H9 (cell line): Measurements from ENCODE around the gene STOX2. TPM values are rescaled to one million over a fixed set of nuclear protein-coding genes. Genes with fewer than 3 reads are reported as not detected.

ENCODE experiments used
- DNase-seq: peaks from one replicate; pipeline ENCODE4 v3.0.0-alpha.2; 2017
- H2AFZ ChIP-seq: one replicate; pipeline ENCODE4 v1.6.1; 2013; ENCODE audit warnings: mild to moderate bottlenecking, low read length, control low read depth, moderate library complexity
- H2AK5ac ChIP-seq: 2 replicates; pipeline ENCODE4 v1.6.1; 2013; ENCODE audit warnings: low read length, control low read depth, mixed read lengths; ENCODE audit not compliant: insufficient read length
- H2BK120ac ChIP-seq: one replicate; pipeline ENCODE4 v1.6.1; 2013; ENCODE audit warnings: low read depth, mild to moderate bottlenecking, low read length, control low read depth, inconsistent platforms; ENCODE audit not compliant: poor library complexity, severe bottlenecking
- H2BK12ac ChIP-seq: 2 replicates; pipeline ENCODE4 v1.6.1; 2013; ENCODE audit warnings: low read length, control low read depth, mixed read lengths, low read depth; ENCODE audit not compliant: insufficient read length
- H2BK15ac ChIP-seq: 2 replicates; pipeline ENCODE4 v1.6.1; 2013; ENCODE audit warnings: low read depth, low read length, control low read depth
- H2BK20ac ChIP-seq: one replicate; pipeline ENCODE4 v1.6.1; 2013; ENCODE audit warnings: low read depth, mild to moderate bottlenecking, low read length, control low read depth, inconsistent platforms; ENCODE audit not compliant: poor library complexity, severe bottlenecking
- H2BK5ac ChIP-seq: 2 replicates; pipeline ENCODE4 v1.6.1; 2013; ENCODE audit warnings: low read length, control low read depth, mixed read lengths; ENCODE audit not compliant: insufficient read length
- H3K14ac ChIP-seq: 2 replicates; pipeline ENCODE4 v1.6.1; 2013; ENCODE audit warnings: low read length, control low read depth; ENCODE audit not compliant: insufficient read depth
- H3K18ac ChIP-seq: 2 replicates; pipeline ENCODE4 v1.6.1; 2013; ENCODE audit warnings: low read depth, mild to moderate bottlenecking, mixed read lengths, low read length, control low read depth; ENCODE audit not compliant: insufficient read length
- H3K23ac ChIP-seq: 2 replicates; pipeline ENCODE4 v1.6.1; 2013; ENCODE audit warnings: low read length, control low read depth, mixed read lengths, low read depth; ENCODE audit not compliant: insufficient read length
- H3K23me2 ChIP-seq: 2 replicates; pipeline ENCODE4 v1.6.1; 2013; ENCODE audit warnings: low read depth, mild to moderate bottlenecking, mixed read lengths, low read length, control low read depth; ENCODE audit not compliant: insufficient read length, poor library complexity, severe bottlenecking
- H3K27ac ChIP-seq: 2 replicates; pipeline ENCODE4 v1.5.1; 2013; ENCODE audit warnings: low read length, control low read depth, mixed read lengths, low read depth; ENCODE audit not compliant: insufficient read length
- H3K27me3 ChIP-seq: 2 replicates; pipeline ENCODE4 v1.6.1; 2013; ENCODE audit warnings: low read length, control low read depth, inconsistent platforms; ENCODE audit not compliant: insufficient read depth
- H3K4ac ChIP-seq: 2 replicates; pipeline ENCODE4 v1.6.1; 2013; ENCODE audit warnings: low read depth, mild to moderate bottlenecking, control low read depth, inconsistent platforms, low read length, moderate library complexity
- H3K4me1 ChIP-seq: 2 replicates; pipeline ENCODE4 v1.6.1; 2013; ENCODE audit warnings: low read length, control low read depth, inconsistent platforms; ENCODE audit not compliant: insufficient read depth
- H3K4me2 ChIP-seq: 2 replicates; pipeline ENCODE4 v1.6.1; 2013; ENCODE audit warnings: low read length, control low read depth, mixed read lengths; ENCODE audit not compliant: insufficient read length, insufficient read depth
- H3K56ac ChIP-seq: 2 replicates; pipeline ENCODE4 v1.6.1; 2013; ENCODE audit warnings: low read depth, mild to moderate bottlenecking, mixed read lengths, low read length, control low read depth; ENCODE audit not compliant: insufficient read length
- H3K79me1 ChIP-seq: 2 replicates; pipeline ENCODE4 v1.6.1; 2013; ENCODE audit warnings: low read depth, mild to moderate bottlenecking, moderate library complexity, low read length, control low read depth, inconsistent platforms; ENCODE audit not compliant: insufficient read depth, poor library complexity, severe bottlenecking
- H3K79me2 ChIP-seq: 2 replicates; pipeline ENCODE4 v1.6.1; 2013; ENCODE audit warnings: low read length, control low read depth, inconsistent platforms; ENCODE audit not compliant: insufficient read depth
- H3K9ac ChIP-seq: 2 replicates; pipeline ENCODE4 v1.6.1; 2013; ENCODE audit warnings: low read length, control low read depth, mixed read lengths; ENCODE audit not compliant: insufficient read length; ENCODE audit errors: extremely low read depth
- H3K9me3 ChIP-seq: one replicate; pipeline ENCODE4 v1.6.1; 2013; ENCODE audit warnings: low read depth, low read length, inconsistent platforms; ENCODE audit not compliant: control insufficient read depth
- H3T11ph ChIP-seq: one replicate; pipeline ENCODE4 v1.6.1; 2013; ENCODE audit warnings: mild to moderate bottlenecking, low read length, control low read depth, inconsistent platforms
- H4K20me1 ChIP-seq: one replicate; pipeline ENCODE4 v1.6.1; 2013; ENCODE audit not compliant: control insufficient read depth, insufficient read length, insufficient read depth
- H4K5ac ChIP-seq: 2 replicates; pipeline ENCODE4 v1.6.1; 2013; ENCODE audit warnings: low read depth, mild to moderate bottlenecking, mixed read lengths, low read length, control low read depth; ENCODE audit not compliant: insufficient read length
- H4K8ac ChIP-seq: replicated peaks from 2 replicates; pipeline ENCODE4 v1.6.1; 2013; ENCODE audit warnings: low read length, control low read depth, mixed read lengths, low read depth; ENCODE audit not compliant: insufficient read length
- H4K91ac ChIP-seq: 2 replicates; pipeline ENCODE4 v1.6.1; 2013; ENCODE audit warnings: low read depth, mild to moderate bottlenecking, moderate library complexity, mixed read lengths, low read length, control low read depth; ENCODE audit not compliant: insufficient read length
- H3K27ac Mint-ChIP-seq, 3 experiments: 2 replicates in 2 of 3; 3 replicates in 1 of 3; pipeline ENCODE4 v1.8.0; 2020 to 2021; ENCODE audit warnings: mixed read lengths in 3 of 3, mild to moderate bottlenecking in 1 of 3, moderate library complexity in 1 of 3
- H3K27me3 Mint-ChIP-seq: 2 replicates; pipeline ENCODE4 v1.8.0; 2021; ENCODE audit warnings: low read depth, mild to moderate bottlenecking, moderate library complexity, mixed read lengths
- H3K36me3 Mint-ChIP-seq, 3 experiments: 2 replicates in 2 of 3; 3 replicates in 1 of 3; pipeline ENCODE4 v1.8.0; 2020 to 2021; ENCODE audit warnings: low read depth in 3 of 3, mixed read lengths in 3 of 3; ENCODE audit not compliant: insufficient read depth in 1 of 3
- H3K4me1 Mint-ChIP-seq, 2 experiments: 2 replicates each; pipeline ENCODE4 v1.8.0; 2020; ENCODE audit warnings: mixed read lengths in 2 of 2
- H3K4me3 Mint-ChIP-seq, 2 experiments: 2 replicates in 1 of 2; 3 replicates in 1 of 2; pipeline ENCODE4 v1.8.0; 2020 to 2021; ENCODE audit warnings: mild to moderate bottlenecking in 2 of 2, mixed read lengths in 2 of 2, moderate library complexity in 1 of 2
- H3K9me3 Mint-ChIP-seq, 2 experiments: 2 replicates in 1 of 2; 3 replicates in 1 of 2; pipeline ENCODE4 v1.8.0; 2020; ENCODE audit warnings: mild to moderate bottlenecking in 2 of 2, mixed read lengths in 2 of 2, moderate library complexity in 1 of 2
- CTCF ChIP-seq: fragments of 200-600 bp; sonication (generic); conservative IDR thresholded peaks from 3 replicates; pipeline ENCODE4 v1.8.0; 2021; ENCODE audit warnings: antibody characterized with exemption, mild to moderate bottlenecking
- total RNA-seq: library from RNA; stranded (reverse); gene quantifications from 2 replicates; pipeline ENCODE4 v1.2.1, GENCODE V29; 2021

Gene STOX2
- total RNA-seq, 1 experiment from 2014 or later = 28.2 TPM

GRCh38 chr4:183941964-183942363, 36.9 kb downstream of the STOX2 start:
- no peak overlapping the region for H4K8ac ChIP-seq
- Mint-ChIP-seq H3K4me3 (no peak overlapping the region), H3K27me3 (no peaks in the 10 kb centered on the region), H3K36me3 (peaks cover 0 to 6% (median 0%) of the 10 kb centered on the region in 3 experiments; a peak in 2 of 7 replicates), H3K9me3 (no peaks in the 10 kb centered on the region), H3K4me1 (peaks cover 14 to 21% of the 10 kb centered on the region in 2 experiments), H3K27ac (no peak overlapping the region)
- no peak overlapping the region for H2BK120ac ChIP-seq
- H3K18ac ChIP-seq = no peak overlapping the region
- H3T11ph ChIP-seq = no peak overlapping the region
- no peaks in the 10 kb centered on the region for H3K79me1 ChIP-seq
- no peak overlapping the region for H4K5ac ChIP-seq
- H2BK5ac ChIP-seq = no peak overlapping the region
- H3K4me2 ChIP-seq = no peak overlapping the region
- H3K4me1 ChIP-seq = peaks cover under 1% of the 10 kb centered on the region; the same call in 1 of the 2 replicates
- no peak overlapping the region for H2AK5ac ChIP-seq
- no peak overlapping the region for H3K14ac ChIP-seq
- H2BK12ac ChIP-seq = no peak overlapping the region
- H2BK15ac ChIP-seq = no peak overlapping the region
- no peaks in the 10 kb centered on the region for H4K20me1 ChIP-seq
- DNase-seq = no peak
- no peak overlapping the region for H3K23ac ChIP-seq
- H3K4ac ChIP-seq = no peak overlapping the region
- no peak for TF ChIP-seq CTCF
- H3K79me2 ChIP-seq = peaks cover 3% of the 10 kb centered on the region; the same call in 1 of the 2 replicates
- no peak overlapping the region for H3K9ac ChIP-seq
- no peaks in the 10 kb centered on the region for H3K23me2 ChIP-seq
- no peak overlapping the region for H3K56ac ChIP-seq
- no peaks in the 10 kb centered on the region for H3K9me3 ChIP-seq
- H3K27ac ChIP-seq = no peak overlapping the region
- no peaks in the 10 kb centered on the region for H3K27me3 ChIP-seq
- no peak overlapping the region for H2BK20ac ChIP-seq
- no peak overlapping the region for H2AFZ ChIP-seq
- H4K91ac ChIP-seq = no peak overlapping the region
